ENCODE results near the gene NECTIN2. TPM values are rescaled to one million over a fixed set of nuclear protein-coding genes. Genes with fewer than 3 reads are reported as not detected.
"Not testable (repeated sequence)": the region's sequence is repeated elsewhere in the genome, so short reads cannot be mapped to it uniquely, and the experiment has no call there.

The NECTIN2 gene
- total RNA-seq, 2 donors from 2014 or later: 54.0 to 94.1 TPM

GRCh38 chr19:44894052-44894400, 47.9 kb downstream of the NECTIN2 start:
- ATAC-seq (no peak), DNase-seq (no peak)
- intact Hi-C loops (cut with DNase I): no loop called here

GRCh38 chr19:44894946-44895345, 48.8 kb downstream of the NECTIN2 start:
- no peak for DNase-seq
- intact Hi-C loops (cut with DNase I): no loop called here
- ATAC-seq: no peak

- no peak for DNase-seq
- ATAC-seq: no peak
- intact Hi-C loops (cut with DNase I): no loop called here
Observed at GRCh38 chr19:44897835-44898234, 51.7 kb downstream of the NECTIN2 start.

- intact Hi-C loops (cut with DNase I): no loop called here
- DNase-seq: no peak
- ATAC-seq: no peak
Observed at GRCh38 chr19:44900328-44901244, 54.5 kb downstream of the NECTIN2 start.

- intact Hi-C loops (cut with DNase I): no loop called here
- no peak for DNase-seq
- ATAC-seq: peak in 1 of 2 donors; percentile 4
Observed at GRCh38 chr19:44903216-44903601, 57.1 kb downstream of the NECTIN2 start.

- ATAC-seq (peak; percentile 70 to 72), DNase-seq (peak; percentile 68)
- intact Hi-C loops (cut with DNase I): loop anchor here in 1 of 2 donors (2.0 kb wide), 1 partner anchor 47 kb away; no protein-coding TSS in a partner anchor
Observed at GRCh38 chr19:44903602-44904425, 57.7 kb downstream of the NECTIN2 start.

- no peak for DNase-seq
- intact Hi-C loops (cut with DNase I): loop anchor here in 1 of 2 donors (2.0 kb wide), 1 partner anchor 46 kb away; no protein-coding TSS in a partner anchor
- no peak for ATAC-seq
Observed at GRCh38 chr19:44904426-44904994, 58.4 kb downstream of the NECTIN2 start.

- DNase-seq (no peak), ATAC-seq (peak in 1 of 2 donors; percentile 50)
- intact Hi-C loops (cut with DNase I): loop anchor here (2.0 to 5.0 kb wide), 2 partner anchors 45 to 47 kb away; no protein-coding TSS in a partner anchor
Observed at GRCh38 chr19:44905437-44906160, 59.5 kb downstream of the NECTIN2 start, which contains the start of gene APOE. Gene APOE (plus strand): TSS chr19:44905796. CDS start chr19:44906625, 829 bp downstream.

GRCh38 chr19:44907613-44908012, 61.5 kb downstream of the NECTIN2 start:
- intact Hi-C loops (cut with DNase I): loop anchor here in 1 of 2 donors (5.0 kb wide), 1 partner anchor 45 kb away; no protein-coding TSS in a partner anchor
- ATAC-seq: no peak
- DNase-seq: no peak

GRCh38 chr19:44908074-44908835, 62.2 kb downstream of the NECTIN2 start:
- ATAC-seq (no peak), DNase-seq (no peak)

GRCh38 chr19:44908836-44909261, 62.8 kb downstream of the NECTIN2 start:
- no peak for ATAC-seq
- DNase-seq: no peak
- intact Hi-C loops (cut with DNase I): loop anchor here in 1 of 2 donors (5.0 kb wide), 1 partner anchor 43 kb away; no protein-coding TSS in a partner anchor

More at GRCh38 chr19:44908074-44908835, 62.2 kb downstream of the NECTIN2 start:
- intact Hi-C loops (cut with DNase I): loop anchor here in 1 of 2 donors (5.0 kb wide), 1 partner anchor 44 kb away; no protein-coding TSS in a partner anchor

GRCh38 chr19:44909775-44910174, 63.7 kb downstream of the NECTIN2 start:
- ATAC-seq (no peak), DNase-seq (no peak)
- intact Hi-C loops (cut with DNase I): loop anchor here in 1 of 2 donors (5.0 kb wide), 1 partner anchor 43 kb away; no protein-coding TSS in a partner anchor

GRCh38 chr19:44911896-44912295, 65.8 kb downstream of the NECTIN2 start:
- DNase-seq; intact Hi-C loops (cut with DNase I); ATAC-seq: not testable (repeated sequence)

- ATAC-seq: peak; percentile 14 to 51
- peak; percentile 50 for DNase-seq
- intact Hi-C loops (cut with DNase I): no loop called here
Observed at GRCh38 chr19:44912854-44913253, 66.8 kb downstream of the NECTIN2 start.

- ATAC-seq; DNase-seq; intact Hi-C loops (cut with DNase I): not testable (repeated sequence)
Observed at GRCh38 chr19:44913512-44914432, 67.7 kb downstream of the NECTIN2 start.

- peak; percentile 89 to 92 for ATAC-seq
- DNase-seq: peak; percentile 86
- intact Hi-C loops (cut with DNase I): not testable (repeated sequence)
Observed at GRCh38 chr19:44914433-44915206, 68.5 kb downstream of the NECTIN2 start, which contains the start of gene APOC1. Gene APOC1 (plus strand): TSS chr19:44914608. CDS start chr19:44914892, 284 bp downstream.
